ENCODE measurements around the gene TAB3.

Gene TAB3

DNA sequence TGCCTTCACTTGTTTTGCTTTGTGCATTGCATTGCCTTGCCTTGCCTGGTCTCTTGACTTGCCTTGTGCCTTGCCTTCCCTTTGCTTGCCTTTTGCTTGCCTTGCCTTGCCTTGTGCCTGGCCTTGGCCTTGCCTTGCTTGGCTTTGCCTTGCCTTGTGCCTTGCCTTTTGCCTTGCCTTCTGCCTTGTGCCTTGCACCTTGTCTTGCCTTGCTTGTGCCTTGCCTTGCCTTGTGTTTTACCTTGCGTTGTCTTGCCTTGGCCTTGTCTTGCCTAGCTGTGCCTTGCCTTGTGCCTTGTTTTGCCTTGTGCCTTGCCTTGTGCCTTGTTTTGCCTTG lies 95.3 kb downstream of the TAB3 start:
- TF ChIP-seq, protein P1, sequence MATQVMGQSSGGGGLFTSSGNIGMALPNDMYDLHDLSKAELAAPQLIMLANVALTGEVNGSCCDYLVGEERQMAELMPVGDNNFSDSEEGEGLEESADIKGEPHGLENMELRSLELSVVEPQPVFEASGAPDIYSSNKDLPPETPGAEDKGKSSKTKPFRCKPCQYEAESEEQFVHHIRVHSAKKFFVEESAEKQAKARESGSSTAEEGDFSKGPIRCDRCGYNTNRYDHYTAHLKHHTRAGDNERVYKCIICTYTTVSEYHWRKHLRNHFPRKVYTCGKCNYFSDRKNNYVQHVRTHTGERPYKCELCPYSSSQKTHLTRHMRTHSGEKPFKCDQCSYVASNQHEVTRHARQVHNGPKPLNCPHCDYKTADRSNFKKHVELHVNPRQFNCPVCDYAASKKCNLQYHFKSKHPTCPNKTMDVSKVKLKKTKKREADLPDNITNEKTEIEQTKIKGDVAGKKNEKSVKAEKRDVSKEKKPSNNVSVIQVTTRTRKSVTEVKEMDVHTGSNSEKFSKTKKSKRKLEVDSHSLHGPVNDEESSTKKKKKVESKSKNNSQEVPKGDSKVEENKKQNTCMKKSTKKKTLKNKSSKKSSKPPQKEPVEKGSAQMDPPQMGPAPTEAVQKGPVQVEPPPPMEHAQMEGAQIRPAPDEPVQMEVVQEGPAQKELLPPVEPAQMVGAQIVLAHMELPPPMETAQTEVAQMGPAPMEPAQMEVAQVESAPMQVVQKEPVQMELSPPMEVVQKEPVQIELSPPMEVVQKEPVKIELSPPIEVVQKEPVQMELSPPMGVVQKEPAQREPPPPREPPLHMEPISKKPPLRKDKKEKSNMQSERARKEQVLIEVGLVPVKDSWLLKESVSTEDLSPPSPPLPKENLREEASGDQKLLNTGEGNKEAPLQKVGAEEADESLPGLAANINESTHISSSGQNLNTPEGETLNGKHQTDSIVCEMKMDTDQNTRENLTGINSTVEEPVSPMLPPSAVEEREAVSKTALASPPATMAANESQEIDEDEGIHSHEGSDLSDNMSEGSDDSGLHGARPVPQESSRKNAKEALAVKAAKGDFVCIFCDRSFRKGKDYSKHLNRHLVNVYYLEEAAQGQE (IDR thresholded peaks at IDR 0.05; ENCODE audit: insufficient read depth in 1 of 2, low read depth in 2 of 2, low read length in 2 of 2), result no peak
- TF ChIP-seq SIN3A (IDR thresholded peaks at IDR 0.05; ENCODE audit: borderline replicate concordance, insufficient read depth, low read length) (no peak), TAF1 (IDR thresholded peaks at IDR 0.05; ENCODE audit: borderline replicate concordance, insufficient read depth, low read length) (no peak), POLR2AphosphoS5 (IDR thresholded peaks at IDR 0.05; ENCODE audit: low read depth, low read length) (no peak), FOXP2 (optimal IDR thresholded peaks at IDR 0.05; ENCODE audit: borderline replicate concordance, extremely low read depth, extremely low read length, insufficient read depth) (no peak)

GRCh38 chrX:30793075-30793766 lies 95.8 kb downstream of the TAB3 start:
- no peak for TF ChIP-seq SIN3A (IDR thresholded peaks at IDR 0.05; ENCODE audit: borderline replicate concordance, insufficient read depth, low read length)
- no peak for TF ChIP-seq FOXP2 (optimal IDR thresholded peaks at IDR 0.05; ENCODE audit: borderline replicate concordance, extremely low read depth, extremely low read length, insufficient read depth)
- no peak for TF ChIP-seq POLR2AphosphoS5 (IDR thresholded peaks at IDR 0.05; ENCODE audit: low read depth, low read length)
- TF ChIP-seq, protein P1 (IDR thresholded peaks at IDR 0.05; ENCODE audit: insufficient read depth in 1 of 2, low read depth in 2 of 2, low read length in 2 of 2), result no peak
- no peak for TF ChIP-seq TAF1 (IDR thresholded peaks at IDR 0.05; ENCODE audit: borderline replicate concordance, insufficient read depth, low read length)

- TF ChIP-seq SIN3A (IDR thresholded peaks at IDR 0.05; ENCODE audit: borderline replicate concordance, insufficient read depth, low read length) (no peak), FOXP2 (optimal IDR thresholded peaks at IDR 0.05; ENCODE audit: borderline replicate concordance, extremely low read depth, extremely low read length, insufficient read depth) (no peak), TAF1 (IDR thresholded peaks at IDR 0.05; ENCODE audit: borderline replicate concordance, insufficient read depth, low read length) (no peak), POLR2AphosphoS5 (IDR thresholded peaks at IDR 0.05; ENCODE audit: low read depth, low read length) (no peak)
- TF ChIP-seq, protein P1 (IDR thresholded peaks at IDR 0.05; ENCODE audit: insufficient read depth in 1 of 2, low read depth in 2 of 2, low read length in 2 of 2), result no peak
Observed at GRCh38 chrX:30791296-30792278, 97.5 kb downstream of the TAB3 start.

DNA sequence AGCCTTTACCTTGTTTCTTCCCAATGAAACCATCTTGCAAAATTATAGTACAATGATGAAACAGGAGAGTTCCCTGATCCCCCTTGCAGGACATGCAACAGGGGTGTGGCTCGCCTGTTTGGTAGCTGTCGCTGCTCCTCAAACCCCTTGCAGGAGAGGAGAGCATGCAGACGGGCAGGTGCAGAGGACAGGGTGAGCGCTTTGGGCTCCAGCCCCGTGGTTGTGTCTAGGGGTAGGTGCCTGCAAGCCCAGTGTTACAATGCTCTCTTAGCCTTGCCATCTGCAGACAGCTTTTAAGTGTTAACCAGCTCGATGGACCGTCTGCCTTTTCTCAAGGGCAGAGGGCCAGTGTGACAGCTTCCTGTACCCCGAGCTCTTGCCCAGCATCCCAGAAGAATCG lies 102.0 kb downstream of the TAB3 start:
- TF ChIP-seq FOXP2 (optimal IDR thresholded peaks at IDR 0.05; ENCODE audit: borderline replicate concordance, extremely low read depth, extremely low read length, insufficient read depth) (no peak), SIN3A (IDR thresholded peaks at IDR 0.05; ENCODE audit: borderline replicate concordance, insufficient read depth, low read length) (no peak), POLR2AphosphoS5 (IDR thresholded peaks at IDR 0.05; ENCODE audit: low read depth, low read length) (no peak), TAF1 (IDR thresholded peaks at IDR 0.05; ENCODE audit: borderline replicate concordance, insufficient read depth, low read length) (no peak)
- TF ChIP-seq, protein P1 (IDR thresholded peaks at IDR 0.05; ENCODE audit: insufficient read depth in 1 of 2, low read depth in 2 of 2, low read length in 2 of 2), result no peak
